Measurements from ENCODE around the gene WWC2.

DNA sequence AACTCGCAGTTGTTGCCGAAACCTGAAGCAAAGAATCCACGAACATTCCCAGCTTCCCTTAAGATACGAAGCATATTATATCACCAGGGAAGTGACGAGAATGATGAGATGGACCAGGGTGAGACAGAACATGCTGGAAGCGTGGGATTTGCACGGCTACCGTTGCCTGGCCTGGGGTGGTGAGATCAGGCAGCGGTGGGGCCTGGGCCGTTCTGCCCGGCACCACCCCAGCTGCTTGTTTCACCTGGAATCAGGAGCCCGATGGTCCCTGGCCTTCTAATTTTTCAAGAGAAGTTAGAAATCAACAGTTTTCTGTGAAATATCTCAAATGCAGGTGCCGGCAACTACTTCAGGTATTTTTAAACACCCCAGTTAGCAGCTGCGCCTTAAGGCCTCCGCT is 215.3 kb downstream of the WWC2 start:
- no peak for TF ChIP-seq POLR2A (IDR thresholded peaks at IDR 0.05)
- TF ChIP-seq, protein P1, sequence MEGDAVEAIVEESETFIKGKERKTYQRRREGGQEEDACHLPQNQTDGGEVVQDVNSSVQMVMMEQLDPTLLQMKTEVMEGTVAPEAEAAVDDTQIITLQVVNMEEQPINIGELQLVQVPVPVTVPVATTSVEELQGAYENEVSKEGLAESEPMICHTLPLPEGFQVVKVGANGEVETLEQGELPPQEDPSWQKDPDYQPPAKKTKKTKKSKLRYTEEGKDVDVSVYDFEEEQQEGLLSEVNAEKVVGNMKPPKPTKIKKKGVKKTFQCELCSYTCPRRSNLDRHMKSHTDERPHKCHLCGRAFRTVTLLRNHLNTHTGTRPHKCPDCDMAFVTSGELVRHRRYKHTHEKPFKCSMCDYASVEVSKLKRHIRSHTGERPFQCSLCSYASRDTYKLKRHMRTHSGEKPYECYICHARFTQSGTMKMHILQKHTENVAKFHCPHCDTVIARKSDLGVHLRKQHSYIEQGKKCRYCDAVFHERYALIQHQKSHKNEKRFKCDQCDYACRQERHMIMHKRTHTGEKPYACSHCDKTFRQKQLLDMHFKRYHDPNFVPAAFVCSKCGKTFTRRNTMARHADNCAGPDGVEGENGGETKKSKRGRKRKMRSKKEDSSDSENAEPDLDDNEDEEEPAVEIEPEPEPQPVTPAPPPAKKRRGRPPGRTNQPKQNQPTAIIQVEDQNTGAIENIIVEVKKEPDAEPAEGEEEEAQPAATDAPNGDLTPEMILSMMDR (IDR thresholded peaks at IDR 0.05) = no peak

Data from Peyer's patch (tissue), 4 donors.